Stimulated activated CD8-positive, alpha-beta memory T cell treated with anti-CD3 and anti-CD28 coated beads, Interleukin-12 subunit alpha, Interleukin-12 subunit beta, amount 100 ng/mL, for 1 hour (primary cell): Measurements from ENCODE around the gene CLDN9.

Experiments used
- DNase-seq: peaks from one replicate; pipeline ENCODE4 v3.0.0-alpha.2; 2020; ENCODE audit warnings: low read depth

CLDN9 gene

DNA sequence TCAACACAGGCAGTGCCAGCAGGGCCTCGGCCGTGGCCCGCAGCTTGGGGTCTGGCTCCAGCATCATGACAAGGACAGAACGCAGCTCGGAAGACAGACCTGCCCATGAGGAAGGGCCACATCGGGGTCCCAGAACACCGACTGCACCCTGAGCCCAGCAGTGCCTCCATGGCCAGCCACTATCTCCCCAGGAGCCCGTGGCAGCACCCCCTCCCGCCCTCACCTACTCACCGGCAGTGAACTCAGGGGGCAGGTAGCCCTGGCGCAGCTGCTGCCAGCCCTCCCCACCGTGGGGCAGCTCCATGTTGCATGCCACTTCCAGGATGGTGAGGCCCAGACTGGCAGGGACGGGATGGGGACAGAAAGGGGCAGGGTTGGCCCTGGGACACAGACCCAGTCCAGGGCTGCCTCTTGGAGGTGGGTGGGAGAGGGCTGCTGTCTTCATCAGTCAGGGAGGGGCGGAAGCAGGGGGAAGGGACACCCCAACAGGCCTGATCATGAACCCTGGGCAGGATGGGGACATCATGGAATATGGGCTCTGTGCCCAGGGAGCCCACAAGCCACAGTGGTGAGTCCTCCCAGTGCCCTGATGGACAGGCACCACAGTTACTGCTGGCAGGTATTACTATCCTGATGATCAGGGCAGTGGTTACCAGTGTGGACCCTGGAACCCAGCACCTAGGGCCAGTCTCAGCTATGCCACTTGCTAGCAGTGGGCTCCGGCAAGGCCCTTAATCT is 38.2 kb upstream of the CLDN9 start:
- DNase-seq = no peak

DNA sequence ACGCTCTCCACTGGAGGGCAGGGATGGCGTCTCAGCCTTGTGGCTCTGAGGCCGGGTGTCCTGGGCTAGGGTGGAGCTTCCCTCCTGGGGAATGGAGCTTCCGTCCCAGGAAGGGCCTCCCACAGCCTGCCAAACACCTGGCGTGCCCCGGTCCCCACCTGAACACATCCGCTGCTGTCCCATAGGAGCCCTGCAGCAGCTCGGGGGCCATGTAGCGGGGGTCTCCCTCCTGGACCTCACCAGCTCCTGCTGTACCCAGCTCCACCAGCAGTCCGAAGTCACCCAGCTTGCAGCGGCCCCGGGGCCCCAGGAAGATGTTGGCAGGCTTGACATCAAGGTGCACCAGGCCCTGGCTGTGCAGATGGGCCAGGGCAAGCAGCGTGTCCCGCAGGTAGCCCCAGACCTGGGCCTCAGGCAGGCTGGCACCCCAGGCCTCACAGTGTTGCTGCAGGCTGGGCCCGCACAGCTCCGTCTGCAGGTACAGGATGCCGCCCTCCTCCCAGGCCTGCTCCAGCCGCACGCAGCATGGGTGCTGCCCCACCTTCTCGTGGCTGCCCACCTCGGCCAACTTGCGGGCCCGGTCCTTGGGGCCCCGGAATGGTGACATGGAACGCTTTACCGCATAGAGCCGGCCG is 37.4 kb upstream of the CLDN9 start:
- DNase-seq = no peak

DNA sequence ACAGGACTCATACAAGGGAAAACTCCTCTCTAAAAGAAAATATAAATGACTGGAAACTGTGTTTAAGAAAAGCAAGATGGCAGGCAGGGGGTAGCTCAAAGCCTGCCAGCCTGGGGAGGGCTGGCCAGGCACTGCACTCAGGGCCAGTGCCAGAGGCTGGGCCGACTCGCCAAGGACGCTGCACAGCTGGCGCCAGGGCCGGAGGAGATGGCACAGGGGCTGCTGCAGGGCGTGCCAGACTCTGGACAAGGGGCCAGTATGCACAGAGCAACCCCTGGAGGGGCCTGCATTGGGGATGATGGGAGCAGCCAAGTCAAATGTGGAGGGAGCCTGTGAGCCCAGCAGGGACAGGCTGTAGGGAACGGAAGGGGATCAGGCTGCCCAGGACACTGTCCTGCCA is 36.5 kb upstream of the CLDN9 start:
- no peak for DNase-seq

DNA sequence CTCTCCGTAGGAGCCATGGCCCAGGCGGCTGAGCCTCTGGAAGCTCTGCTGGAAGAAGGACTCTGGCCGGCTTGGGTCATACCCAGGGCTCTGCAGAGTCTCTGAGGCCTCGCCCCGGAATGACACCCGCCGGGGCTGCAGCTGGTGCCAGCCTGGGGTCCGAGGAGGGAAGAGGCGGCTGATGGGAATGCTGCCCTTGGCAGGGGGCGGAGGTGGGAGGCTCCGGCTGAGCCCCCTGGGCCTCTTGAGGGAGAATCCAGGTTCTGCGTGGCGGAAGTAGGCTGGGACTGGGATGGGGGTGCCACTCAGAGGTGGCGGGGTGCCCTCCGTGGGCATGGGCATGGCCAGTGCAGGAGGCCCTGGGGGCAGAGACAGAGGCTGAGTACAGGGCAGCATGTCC is 36.0 kb upstream of the CLDN9 start:
- no peak for DNase-seq

DNA sequence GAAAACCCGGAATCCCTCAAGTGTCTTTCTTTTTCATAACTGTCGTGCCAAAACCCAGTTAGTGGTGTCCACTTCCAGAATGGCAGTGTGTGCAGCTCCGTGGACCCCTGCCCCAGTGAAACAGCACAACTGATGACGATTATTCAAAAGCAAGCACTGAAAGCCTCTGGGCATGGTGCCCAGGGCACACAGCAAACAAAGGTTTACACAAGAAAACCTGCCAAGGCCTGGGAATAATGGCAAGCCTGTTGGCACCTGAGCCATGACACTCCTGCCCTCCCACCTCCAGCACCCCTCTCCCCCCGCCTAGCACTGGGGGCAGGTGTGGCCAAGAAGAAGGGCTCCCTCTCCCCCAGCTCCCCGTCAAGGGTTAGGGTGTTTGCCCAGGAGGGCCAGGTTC is 35.3 kb upstream of the CLDN9 start:
- no peak for DNase-seq

DNA sequence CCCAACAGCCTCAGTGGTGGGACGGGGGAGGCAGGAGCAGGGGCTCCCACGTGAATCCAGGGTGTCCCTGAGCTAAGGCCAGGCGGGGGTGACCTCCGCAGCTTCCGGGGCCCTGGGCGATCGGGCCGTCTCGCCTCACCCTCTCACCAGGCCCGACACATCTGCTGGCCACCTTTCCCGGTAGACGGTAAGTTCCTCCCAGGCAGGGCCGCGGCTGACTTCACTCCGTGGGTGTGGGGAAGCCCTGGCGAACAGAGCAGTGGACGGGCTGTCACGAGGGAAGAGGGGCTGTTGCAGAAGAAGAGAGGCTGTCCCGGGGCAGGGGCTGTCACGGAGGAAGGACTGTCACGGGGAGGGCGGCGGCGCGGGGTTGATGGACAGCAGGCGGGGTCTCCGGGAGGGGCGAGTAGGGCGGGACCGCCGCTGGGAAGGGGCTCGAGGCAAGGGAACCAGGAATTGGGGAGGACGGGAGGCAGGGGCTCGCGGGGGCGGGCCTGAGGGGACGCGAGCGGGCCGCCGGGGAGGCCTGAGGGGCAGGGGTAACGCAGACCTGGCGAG is 33.0 kb upstream of the CLDN9 start:
- no peak for DNase-seq

DNA sequence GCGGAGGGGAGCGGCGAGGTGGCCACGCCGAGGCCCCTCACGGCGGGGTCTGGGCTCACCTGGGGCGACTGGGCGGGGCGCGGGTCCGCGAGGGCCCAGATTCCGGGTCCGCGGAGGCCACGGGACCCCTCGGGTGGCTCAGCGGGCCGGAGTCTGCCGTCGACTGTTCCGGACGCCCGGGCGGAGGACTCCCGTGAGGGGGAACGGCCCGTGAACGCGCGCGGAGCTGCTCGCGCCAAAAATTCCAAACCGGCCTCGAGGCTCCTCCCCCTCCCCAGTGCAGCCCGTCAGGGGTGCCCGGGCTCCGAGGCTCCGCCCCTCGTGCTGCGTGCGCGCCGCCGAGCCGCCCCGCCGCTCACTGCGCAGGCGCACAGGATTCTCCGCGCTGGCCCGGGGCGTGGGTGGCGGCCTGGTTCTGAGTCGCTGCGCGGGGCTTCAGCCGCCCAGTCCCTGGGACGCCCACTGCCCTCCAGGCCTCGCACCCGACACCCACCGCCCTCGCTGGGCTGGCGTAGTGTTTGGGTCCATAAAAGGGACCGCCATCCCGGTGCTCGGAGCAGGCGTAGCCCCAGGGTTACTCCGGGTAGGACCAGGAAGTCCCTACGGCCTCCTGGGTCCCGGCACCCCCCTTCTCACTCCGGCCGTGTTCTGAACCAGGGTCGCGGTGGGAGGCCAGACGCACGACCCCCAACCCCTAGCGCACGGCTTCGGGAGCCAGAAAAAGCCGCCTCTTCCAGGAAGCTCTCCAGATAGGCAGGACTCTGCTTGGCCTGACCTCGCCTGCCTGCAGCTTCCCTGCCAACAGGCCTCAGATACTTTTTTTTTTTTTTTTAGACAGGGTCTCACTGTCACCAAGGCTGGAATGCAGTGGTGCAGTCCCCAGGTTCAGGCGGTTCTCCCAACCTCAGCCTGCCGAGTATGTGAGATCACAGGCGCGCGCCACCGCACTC is 32.2 kb upstream of the CLDN9 start, which contains the start of gene PKMYT1:
Gene PKMYT1, minus strand, starts transcription at position 220 of the 950 bp plus-strand sequence. CDS start 789 bp downstream, outside the sequence.
- DNase-seq = peak; percentile 86

DNA sequence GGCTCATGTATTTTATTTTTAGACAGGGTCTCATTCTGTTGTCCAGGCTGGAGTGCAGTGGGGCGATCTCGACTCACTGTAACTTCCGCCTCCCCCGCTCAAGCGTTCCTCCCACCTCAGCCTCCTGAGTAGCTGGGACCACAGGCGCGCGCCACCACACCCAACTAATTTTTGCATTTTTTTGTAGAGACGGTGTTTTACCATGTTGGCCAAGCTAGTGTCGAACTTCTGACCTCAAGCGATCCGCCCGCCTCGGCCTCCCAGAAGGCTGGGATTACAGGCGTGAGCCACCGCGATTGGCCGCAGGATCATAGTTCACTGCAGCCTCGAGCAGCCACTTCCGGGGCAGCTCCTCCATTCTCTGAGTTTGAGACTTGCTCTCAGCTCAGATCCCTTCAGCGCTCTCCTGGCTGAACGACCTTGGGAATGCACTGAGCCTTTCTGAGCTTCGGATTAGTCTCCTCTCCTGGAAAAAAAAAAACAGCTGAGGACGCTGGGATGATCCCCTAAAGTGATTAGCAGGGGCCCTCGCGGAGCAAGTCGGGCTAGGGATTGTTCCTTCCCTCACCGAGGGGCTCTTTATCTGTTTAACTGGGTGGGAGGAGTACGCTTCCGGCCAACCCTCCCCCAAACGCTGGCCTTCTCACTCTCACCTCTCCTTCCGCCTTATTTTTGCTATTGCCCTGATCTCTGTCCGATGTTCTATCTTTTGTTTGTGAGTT is 31.4 kb upstream of the CLDN9 start:
- DNase-seq = no peak

DNA sequence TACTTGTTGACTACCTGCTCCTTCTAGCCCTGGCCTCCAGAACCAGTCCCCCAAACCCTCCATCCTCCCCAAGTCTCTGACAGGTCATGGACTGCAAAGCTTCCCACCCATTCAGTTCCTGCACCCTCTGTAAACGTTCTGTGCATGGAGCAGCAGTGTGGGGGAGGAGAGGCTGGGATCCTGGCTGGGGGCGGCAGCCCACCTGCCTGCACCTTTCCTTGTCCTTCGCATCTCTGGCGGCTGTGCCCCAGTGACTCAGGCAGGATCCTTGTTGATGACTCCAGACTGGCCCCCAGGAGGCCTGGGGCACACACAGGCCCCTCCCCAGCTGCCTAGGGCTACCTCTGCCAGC is 30.8 kb upstream of the CLDN9 start:
- DNase-seq = no peak

DNA sequence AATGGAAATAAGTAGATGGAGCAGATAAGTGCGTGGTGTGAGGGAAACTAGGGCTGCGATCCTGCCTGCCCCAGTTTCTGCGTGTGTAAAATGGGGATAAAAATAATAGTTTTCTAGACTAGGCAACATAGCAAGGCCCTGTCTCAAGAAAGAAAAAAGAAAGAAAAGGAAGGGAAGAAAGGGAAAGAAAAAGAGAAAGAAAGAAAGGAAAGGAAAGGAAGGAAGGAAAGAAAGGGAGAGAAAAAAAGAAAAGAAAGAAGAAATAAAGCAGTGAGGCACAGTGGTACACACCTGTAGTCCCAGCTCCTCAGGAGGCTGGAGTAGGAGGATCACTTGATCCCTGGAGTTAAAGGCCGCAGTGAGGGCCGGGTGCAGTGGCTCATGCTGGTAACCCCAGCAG is 30.3 kb upstream of the CLDN9 start:
- DNase-seq = no peak

DNA sequence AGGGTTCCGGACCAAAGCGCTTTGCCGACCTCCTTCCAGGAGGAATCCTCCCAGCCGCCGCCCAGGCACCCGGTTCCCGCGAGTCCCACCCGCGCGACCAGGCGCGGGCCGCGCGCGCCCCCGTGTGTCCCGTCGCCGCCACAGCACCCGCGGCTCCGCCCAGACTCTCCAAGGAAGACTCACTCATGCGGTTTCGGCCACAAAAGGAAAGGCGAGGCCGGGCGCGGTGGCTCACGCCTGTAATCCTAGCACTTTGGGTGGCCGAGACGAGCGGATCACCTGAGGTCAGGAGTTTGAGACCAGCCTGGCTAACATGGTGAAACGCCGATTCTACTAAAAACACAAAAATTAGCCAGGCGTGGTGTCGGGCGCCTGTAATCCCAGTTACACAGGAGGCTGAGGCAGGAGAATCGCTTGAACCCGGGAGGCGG is 29.0 kb upstream of the CLDN9 start:
- peak; percentile 37 for DNase-seq

DNA sequence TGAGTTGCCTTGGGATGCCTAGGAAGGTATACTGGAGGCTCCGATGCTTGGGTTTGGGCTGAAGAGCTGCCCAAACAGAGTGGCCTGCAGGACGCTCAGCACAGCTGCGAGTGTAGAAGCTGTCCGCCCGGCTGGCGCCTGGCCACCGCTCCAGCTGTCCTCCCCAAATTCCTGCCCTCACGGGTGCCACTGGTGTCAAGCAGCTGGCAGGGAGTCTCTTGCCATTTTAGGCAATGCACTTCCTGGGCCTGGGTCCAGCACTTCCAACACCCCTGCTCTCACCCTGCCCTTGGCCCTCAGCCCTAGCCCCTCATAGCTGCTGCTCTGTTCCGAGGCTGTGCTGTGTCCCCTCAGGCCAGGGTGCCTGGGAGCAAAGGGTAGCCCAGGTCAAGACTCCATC is 27.3 kb upstream of the CLDN9 start:
- DNase-seq = no peak

DNA sequence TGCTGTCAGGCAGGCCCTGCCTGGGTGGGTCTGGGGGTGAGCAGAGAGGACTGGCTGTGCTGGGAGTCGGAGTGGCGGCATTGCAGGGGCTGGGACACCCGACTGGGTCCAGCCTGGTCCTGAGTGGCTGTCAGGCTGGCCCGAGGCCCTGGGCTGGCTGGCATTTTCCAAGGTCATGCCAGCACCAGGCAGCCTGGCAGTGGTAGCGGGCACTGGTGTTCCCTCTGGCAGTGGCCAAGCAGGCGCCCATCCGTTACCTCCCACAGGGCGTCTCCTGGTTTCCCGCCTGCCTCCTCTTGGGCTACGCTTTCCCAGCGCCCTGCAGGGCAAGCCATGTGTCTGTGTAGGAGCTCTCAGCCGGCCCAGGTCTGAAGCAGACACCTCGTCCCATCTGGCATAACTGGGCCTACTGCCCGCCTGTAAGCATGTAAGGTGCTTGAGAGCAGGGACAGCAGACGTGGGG is 26.8 kb upstream of the CLDN9 start:
- no peak for DNase-seq

DNA sequence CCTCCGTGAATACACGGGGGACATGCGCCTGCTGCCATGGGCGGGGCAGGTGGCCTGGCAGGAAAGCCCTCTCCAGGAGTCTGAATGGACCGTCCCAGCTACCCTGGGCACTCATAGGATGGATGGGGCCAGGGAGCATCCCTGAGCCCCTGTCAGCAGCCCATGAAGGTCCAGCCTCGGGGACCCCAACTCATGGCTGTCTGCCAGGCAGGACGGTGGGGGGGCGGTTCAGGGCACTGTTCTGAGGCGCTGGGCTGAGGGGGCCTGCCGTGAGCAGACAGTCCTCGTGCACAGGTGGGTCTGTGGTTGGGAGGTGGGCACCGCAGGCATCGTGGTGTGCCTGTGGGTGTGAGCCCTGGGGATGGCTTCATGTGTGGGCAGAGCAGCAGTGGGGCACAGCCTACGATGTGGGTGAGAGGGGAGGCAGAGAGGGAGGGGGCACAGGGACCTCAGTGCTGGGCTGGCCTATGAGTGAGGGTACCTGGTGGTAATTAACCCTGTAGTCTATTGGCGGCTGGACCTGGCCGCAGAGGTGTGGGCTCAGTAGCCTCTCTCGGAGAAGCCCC is 26.0 kb upstream of the CLDN9 start:
- no peak for DNase-seq

DNA sequence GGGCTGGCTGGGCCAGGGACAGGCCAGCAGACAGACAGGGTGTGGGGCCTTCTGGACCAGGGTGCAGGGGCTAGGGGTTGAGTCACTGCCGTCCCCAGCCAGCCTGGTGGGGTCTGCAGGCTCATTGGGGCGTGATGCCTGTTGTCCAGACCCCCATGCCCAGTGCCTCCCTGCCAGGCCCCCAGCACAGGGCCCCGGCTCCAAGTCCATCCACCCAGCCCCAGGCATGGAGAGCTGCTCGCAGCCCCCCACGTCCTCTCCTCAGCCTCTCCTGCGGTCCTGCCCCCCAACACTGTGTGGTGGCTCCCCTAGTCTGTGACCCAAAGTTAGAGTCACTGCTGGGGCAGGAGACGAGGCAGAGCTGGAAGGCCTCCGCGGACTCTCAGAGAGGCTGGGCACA is 25.4 kb upstream of the CLDN9 start:
- no peak for DNase-seq

DNA sequence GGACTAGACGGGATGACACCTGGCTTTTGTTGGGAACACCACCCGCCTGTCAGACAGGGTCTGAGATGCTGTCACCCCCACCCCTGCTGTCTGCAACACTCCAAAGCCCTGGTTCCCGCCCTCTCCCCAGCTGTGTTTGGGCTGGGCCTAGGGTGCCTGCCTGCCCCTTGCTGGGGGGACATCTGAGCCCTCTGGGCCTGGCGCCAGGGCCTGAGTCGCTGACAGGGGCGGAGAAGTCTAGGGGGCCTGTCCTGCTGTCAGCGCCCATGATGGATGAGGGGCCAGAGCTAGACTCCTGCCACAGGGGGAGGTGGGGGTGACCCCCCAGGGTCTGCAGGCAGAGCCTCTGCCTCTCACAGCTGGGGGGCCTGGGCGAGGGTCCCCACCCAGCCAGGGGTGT is 24.9 kb upstream of the CLDN9 start:
- no peak for DNase-seq

DNA sequence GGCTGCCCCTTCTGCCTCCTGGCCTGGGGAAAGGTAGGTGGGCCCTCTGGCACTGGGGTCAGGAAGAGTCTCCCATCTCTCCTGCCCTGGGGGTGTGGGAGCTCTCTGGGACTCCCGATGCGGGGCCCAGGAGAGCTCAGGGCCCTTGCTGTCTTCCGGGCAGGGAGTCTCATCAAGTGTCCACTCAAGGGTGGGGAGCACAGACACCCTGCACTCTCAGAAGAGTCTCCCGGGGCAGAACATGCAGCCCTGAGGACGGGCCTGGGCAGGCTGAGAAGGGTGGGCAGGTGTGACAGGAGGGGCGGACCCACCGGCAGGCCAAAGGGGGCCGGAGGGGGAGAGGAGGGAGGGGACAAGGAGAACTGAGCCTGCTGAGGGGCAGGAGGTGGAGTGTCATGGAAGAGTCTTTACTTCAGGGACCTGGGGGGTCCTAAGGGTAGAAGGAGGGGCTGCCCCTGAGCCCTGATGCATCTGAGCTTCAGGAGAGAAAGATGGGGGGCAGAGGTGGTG is 24.1 kb upstream of the CLDN9 start:
- DNase-seq = no peak

DNA sequence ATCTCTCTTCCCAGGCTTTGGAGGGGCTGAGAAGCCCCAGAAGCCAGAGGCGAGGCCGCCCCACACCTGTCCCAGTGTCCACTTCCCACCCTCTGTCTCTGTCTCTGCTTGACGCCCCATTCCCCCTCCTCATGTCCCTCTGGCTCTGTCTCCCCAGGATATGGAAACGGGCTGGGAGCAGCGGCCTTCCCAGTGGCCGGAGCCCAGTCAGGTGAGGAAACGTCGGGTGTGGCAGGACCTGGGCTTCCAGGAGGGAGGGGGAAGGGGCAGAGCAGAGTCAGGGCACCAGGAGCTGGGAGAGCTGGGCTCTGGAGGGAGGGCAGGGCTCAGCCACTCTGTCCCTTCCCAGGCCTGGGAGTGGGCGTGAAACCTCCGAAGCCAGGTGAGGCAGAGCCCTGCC is 21.8 kb upstream of the CLDN9 start:
- no peak for DNase-seq

DNA sequence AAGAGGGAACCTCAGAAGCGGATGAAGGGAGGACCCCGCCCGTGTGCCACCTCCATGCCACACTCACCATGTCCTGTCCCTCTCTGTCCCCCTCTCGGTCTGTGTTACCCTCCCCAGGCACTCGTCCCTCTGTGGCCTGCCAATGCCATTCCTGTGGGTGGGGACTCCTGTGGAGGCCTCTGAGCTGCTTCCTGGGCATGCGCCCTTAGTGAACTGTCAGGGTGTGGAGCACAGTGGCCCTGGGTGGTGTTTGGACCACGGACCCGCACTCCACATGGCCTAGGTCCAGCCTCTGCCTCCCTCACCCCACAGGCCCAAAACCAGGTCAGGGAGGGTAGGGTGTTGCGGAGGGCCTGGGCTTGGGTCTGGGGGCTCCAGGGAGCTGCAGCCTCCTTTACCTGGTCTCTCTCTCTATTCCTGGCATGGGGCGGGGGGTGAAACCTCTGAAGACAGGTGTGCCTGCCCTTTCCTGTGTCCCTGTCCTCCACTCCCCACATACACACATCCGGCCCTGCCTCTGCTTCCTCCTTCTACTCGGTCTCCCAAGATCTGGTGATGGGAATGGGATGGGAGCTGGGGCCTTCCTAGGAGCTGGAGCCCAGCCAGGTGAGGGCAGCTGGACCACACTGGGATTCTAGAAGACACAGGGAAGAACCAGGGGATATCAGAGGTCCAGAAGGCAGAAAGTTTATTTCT is 21.0 kb upstream of the CLDN9 start:
- DNase-seq = no peak

DNA sequence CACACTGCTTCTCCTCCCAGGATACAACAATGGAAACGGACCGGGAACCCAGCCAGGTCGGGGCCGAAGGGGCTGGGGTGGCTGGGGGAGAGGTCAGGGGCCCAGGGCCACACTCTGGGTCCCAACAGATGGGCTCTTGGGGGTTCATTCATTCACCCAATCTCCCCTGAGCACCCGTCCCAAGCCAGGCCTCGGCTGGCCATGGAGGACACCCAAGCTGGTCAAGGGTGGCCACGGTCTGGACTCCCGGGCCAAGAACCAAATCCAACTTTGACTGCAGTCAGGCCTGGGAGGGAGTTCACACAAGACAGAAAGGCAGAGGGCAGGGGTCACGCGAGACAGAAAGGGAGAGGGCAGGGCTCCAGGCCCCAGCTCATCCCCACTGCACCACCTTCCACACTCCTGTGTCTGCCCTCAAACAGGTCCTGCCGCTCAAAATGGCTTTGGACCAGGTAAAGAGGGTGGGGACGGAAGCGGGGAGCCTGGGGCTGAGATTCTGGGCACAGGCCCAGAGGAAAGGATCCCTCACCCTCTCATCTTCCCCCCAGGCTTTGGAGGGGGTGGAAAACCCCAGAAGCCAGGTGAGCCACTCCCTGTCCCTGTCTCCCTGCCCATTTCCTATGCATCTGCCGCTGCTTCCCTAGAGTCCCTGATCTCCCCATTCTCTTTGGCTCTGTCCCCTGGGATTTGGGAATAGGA is 20.2 kb upstream of the CLDN9 start:
- no peak for DNase-seq
